Neural progenitor cell (in vitro differentiated cells): ENCODE results near the gene BICRAL. TPM values are rescaled to one million over a fixed set of nuclear protein-coding genes. Genes with fewer than 3 reads are reported as not detected.

ENCODE experiments used
- DNase-seq: peaks from one replicate; pipeline ENCODE4 v3.0.0-alpha.2; 2016; ENCODE audit warnings: low spot score
- H2AFZ ChIP-seq: fragments of 200-600 bp; sonication (generic); replicated peaks from 2 replicates; pipeline ENCODE4 v1.6.1; 2016; ENCODE audit warnings: antibody characterized with exemption
- H3F3A ChIP-seq: fragments of 200-600 bp; sonication (generic); 2 replicates; pipeline ENCODE4 v1.6.1; 2016; ENCODE audit warnings: antibody characterized with exemption, low read depth
- H3K27ac ChIP-seq: fragments of 200-600 bp; sonication (generic); 2 replicates; pipeline ENCODE4 v1.5.1; 2016; ENCODE audit warnings: mild to moderate bottlenecking
- H3K27me3 ChIP-seq: fragments of 200-600 bp; sonication (generic); 2 replicates; pipeline ENCODE4 v1.6.1; 2016; ENCODE audit warnings: mild to moderate bottlenecking, moderate library complexity
- H3K36me3 ChIP-seq: fragments of 200-600 bp; sonication (generic); 2 replicates; pipeline ENCODE4 v1.5.1; 2016
- H3K4me1 ChIP-seq: fragments of 200-600 bp; sonication (generic); 2 replicates; pipeline ENCODE4 v1.6.1; 2016; ENCODE audit warnings: mixed run types
- H3K4me2 ChIP-seq: fragments of 200-600 bp; sonication (generic); 2 replicates; pipeline ENCODE4 v1.6.1; 2016
- H3K4me3 ChIP-seq: fragments of 200-600 bp; sonication (generic); 2 replicates; pipeline ENCODE4 v1.5.1; 2016
- H3K79me2 ChIP-seq: fragments of 200-600 bp; sonication (generic); 2 replicates; pipeline ENCODE4 v1.6.1; 2016; ENCODE audit warnings: low read depth
- H3K9ac ChIP-seq: fragments of 200-600 bp; sonication (generic); 2 replicates; pipeline ENCODE4 v1.6.1; 2016
- H3K9me3 ChIP-seq: fragments of 200-600 bp; sonication (generic); 2 replicates; pipeline ENCODE4 v1.5.1; 2016; ENCODE audit warnings: low read depth
- H4K20me1 ChIP-seq: fragments of 200-600 bp; sonication (generic); 2 replicates; pipeline ENCODE4 v1.6.1; 2016; ENCODE audit warnings: low read depth
- H3K27ac Mint-ChIP-seq: 3 replicates; pipeline ENCODE4 v1.8.0; 2021; ENCODE audit warnings: mixed read lengths
- H3K27me3 Mint-ChIP-seq: 2 replicates; pipeline ENCODE4 v1.8.0; 2022; ENCODE audit warnings: low read depth, mild to moderate bottlenecking, inconsistent platforms, moderate library complexity, mixed read lengths; ENCODE audit not compliant: insufficient read depth
- H3K36me3 Mint-ChIP-seq: 3 replicates; pipeline ENCODE4 v1.8.0; 2021; ENCODE audit warnings: mixed read lengths
- H3K4me1 Mint-ChIP-seq: 3 replicates; pipeline ENCODE4 v1.8.0; 2021; ENCODE audit warnings: mixed read lengths
- H3K4me3 Mint-ChIP-seq: 3 replicates; pipeline ENCODE4 v1.8.0; 2021; ENCODE audit warnings: mild to moderate bottlenecking, moderate library complexity, mixed read lengths
- H3K9me3 Mint-ChIP-seq: 3 replicates; pipeline ENCODE4 v1.8.0; 2020; ENCODE audit warnings: mixed read lengths
- CTCF ChIP-seq: fragments of 200-600 bp; sonication (generic); IDR thresholded peaks from 2 replicates; pipeline ENCODE4 v1.5.1; 2017; ENCODE audit warnings: antibody characterized with exemption, mild to moderate bottlenecking
- EZH2 ChIP-seq: fragments of 200-600 bp; sonication (generic); IDR thresholded peaks from 2 replicates; pipeline ENCODE4 v1.6.1; 2017; ENCODE audit warnings: antibody characterized with exemption, mild to moderate bottlenecking, moderate library complexity
- EZH2phosphoT487 ChIP-seq: fragments of 200-600 bp; sonication (generic); IDR thresholded peaks from 2 replicates; pipeline ENCODE4 v1.6.1; 2017; ENCODE audit warnings: antibody characterized with exemption
- total RNA-seq: library from RNA; depleted of rRNA; stranded (reverse); fragments of >200 nt; gene quantifications from 2 replicates; pipeline ENCODE4 v1.2.3, GENCODE V29; 2015; ENCODE audit warnings: low replicate concordance

Gene BICRAL
- total RNA-seq, 1 donor from 2014 or later, result 8.6 TPM

- Mint-ChIP-seq H3K36me3 (no peaks in the 10 kb centered on the region), H3K27me3 (peaks cover 4% of the 10 kb centered on the region), H3K4me1 (no peaks in the 10 kb centered on the region), H3K27ac (no peak overlapping the region), H3K9me3 (no peaks in the 10 kb centered on the region), H3K4me3 (no peak overlapping the region)
- Histone ChIP-seq H3K36me3 (no peaks in the 10 kb centered on the region), H3K4me3 (no peak overlapping the region), H3F3A (no peaks in the 10 kb centered on the region), H3K27me3 (no peaks in the 10 kb centered on the region), H3K79me2 (no peaks in the 10 kb centered on the region), H3K4me2 (no peak overlapping the region), H3K4me1 (no peaks in the 10 kb centered on the region), H4K20me1 (no peaks in the 10 kb centered on the region), H3K9ac (no peak overlapping the region), H2AFZ (no peak overlapping the region), H3K9me3 (no peaks in the 10 kb centered on the region), H3K27ac (no peak overlapping the region)
- TF ChIP-seq EZH2phosphoT487, result no peak
- TF ChIP-seq CTCF, result no peak
- TF ChIP-seq EZH2, result no peak
- no peak for DNase-seq
Observed at GRCh38 chr6:42870145-42870936, 88.5 kb downstream of the BICRAL start.

- H3K79me2 ChIP-seq, result no peaks in the 10 kb centered on the region
- Mint-ChIP-seq H3K36me3 (no peaks in the 10 kb centered on the region), H3K4me1 (no peaks in the 10 kb centered on the region), H3K9me3 (no peaks in the 10 kb centered on the region), H3K27me3 (peaks cover 4% of the 10 kb centered on the region), H3K4me3 (no peak overlapping the region), H3K27ac (no peak overlapping the region)
- H3K9ac ChIP-seq, result no peak overlapping the region
- H3K4me3 ChIP-seq, result no peak overlapping the region
- no peak overlapping the region for H3K27ac ChIP-seq
- no peaks in the 10 kb centered on the region for H3K36me3 ChIP-seq
- no peaks in the 10 kb centered on the region for H3F3A ChIP-seq
- no peaks in the 10 kb centered on the region for H3K27me3 ChIP-seq
- H3K4me1 ChIP-seq, result no peaks in the 10 kb centered on the region
- TF ChIP-seq EZH2phosphoT487, result no peak
- no peak for TF ChIP-seq CTCF
- no peak for TF ChIP-seq EZH2
- no peaks in the 10 kb centered on the region for H3K9me3 ChIP-seq
- no peaks in the 10 kb centered on the region for H4K20me1 ChIP-seq
- H2AFZ ChIP-seq, result no peak overlapping the region
- DNase-seq, result no peak
- H3K4me2 ChIP-seq, result no peak overlapping the region
Observed at GRCh38 chr6:42871711-42872110, 89.9 kb downstream of the BICRAL start.

- Mint-ChIP-seq H3K27me3 (peaks cover 4% of the 10 kb centered on the region), H3K27ac (no peak overlapping the region)
- H3K27ac ChIP-seq, result no peak overlapping the region
Observed at GRCh38 chr6:42873313-42873712, 91.5 kb downstream of the BICRAL start.

More at GRCh38 chr6:42873313-42873712, 91.5 kb downstream of the BICRAL start:
- Histone ChIP-seq H3K9me3 (no peaks in the 10 kb centered on the region), H4K20me1 (no peaks in the 10 kb centered on the region), H3K27me3 (no peaks in the 10 kb centered on the region), H3K36me3 (no peaks in the 10 kb centered on the region), H3K4me3 (no peak overlapping the region), H3K4me2 (no peak overlapping the region), H3K4me1 (no peaks in the 10 kb centered on the region), H3F3A (peaks cover 8% of the 10 kb centered on the region), H3K79me2 (no peaks in the 10 kb centered on the region), H3K9ac (no peak overlapping the region), H2AFZ (no peak overlapping the region)
- DNase-seq, result no peak
- Mint-ChIP-seq H3K9me3 (no peaks in the 10 kb centered on the region), H3K36me3 (no peaks in the 10 kb centered on the region), H3K4me3 (no peak overlapping the region), H3K4me1 (no peaks in the 10 kb centered on the region)
- no peak for TF ChIP-seq CTCF
- TF ChIP-seq EZH2phosphoT487, result no peak
- no peak for TF ChIP-seq EZH2
